Erythroblast (primary cell): ENCODE data around the gene CAMK2A.

Source experiments
- DNase-seq, 2 experiments: peaks; one replicate each; lab custom pipeline; 2025; lab: John Stamatoyannopoulos, UW
- GATA1 ChIP-seq: IDR thresholded peaks from 2 replicates; pipeline ENCODE4 v1.6.1; 2011; ENCODE audit warnings: low read depth, mild to moderate bottlenecking, control low read depth, low read length, moderate library complexity
- POLR2A ChIP-seq: IDR thresholded peaks from 2 replicates; pipeline ENCODE4 v1.6.1; 2011; ENCODE audit warnings: mild to moderate bottlenecking, low read length

The CAMK2A gene

GRCh38 chr5:150270541-150271295 lies 18.9 kb downstream of the CAMK2A start:
- no peak for TF ChIP-seq GATA1
- no peak for TF ChIP-seq POLR2A
- no peak for DNase-seq

DNA sequence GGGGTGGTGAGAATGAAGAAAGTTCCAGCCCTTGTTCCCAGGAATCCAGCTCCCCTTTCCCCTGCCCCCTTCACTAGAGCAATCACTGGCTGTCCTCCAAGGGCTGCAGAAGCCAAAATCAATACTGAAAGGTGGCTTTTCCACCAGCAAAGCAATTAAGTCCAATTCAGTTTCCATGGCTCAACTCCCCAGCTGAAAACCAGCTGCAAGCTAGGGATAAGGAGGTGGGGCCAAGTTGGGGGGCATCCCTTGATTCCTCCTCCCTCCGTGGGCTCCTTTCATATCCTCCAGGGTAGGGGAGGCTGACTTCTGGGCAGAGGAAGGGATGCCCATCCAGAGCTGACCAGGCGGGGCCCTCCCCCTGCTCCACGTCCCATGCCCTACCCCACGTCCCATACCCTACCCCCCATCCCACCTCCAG lies 22.7 kb downstream of the CAMK2A start:
- DNase-seq = no peak
- no peak for TF ChIP-seq POLR2A

DNA sequence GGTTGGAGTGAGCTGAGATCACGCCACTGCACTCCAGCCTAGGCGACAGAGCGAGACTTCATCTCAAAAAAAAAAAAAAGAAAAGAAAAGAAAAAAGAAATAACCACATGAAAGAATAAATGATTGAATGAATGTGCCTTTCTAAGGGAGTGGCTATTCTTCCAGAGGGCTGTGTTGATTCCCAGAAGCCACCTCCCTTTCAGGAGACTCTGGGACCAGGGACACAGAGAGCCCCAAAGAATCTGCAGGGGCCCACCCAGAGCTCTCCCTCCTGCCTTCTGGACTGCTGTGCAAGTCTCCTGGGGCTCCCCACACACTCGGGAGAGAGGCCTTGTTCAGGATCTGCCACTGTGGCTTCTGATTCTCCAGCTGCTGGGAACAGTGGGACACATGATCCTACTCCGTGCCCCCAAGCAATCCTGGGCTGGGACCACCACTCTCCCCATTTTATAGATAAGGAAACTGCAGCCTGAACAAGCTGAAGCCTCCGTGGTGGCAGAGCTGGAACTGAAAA lies 23.6 kb downstream of the CAMK2A start:
- TF ChIP-seq GATA1 (no peak), POLR2A (no peak)
- no peak for DNase-seq

DNA sequence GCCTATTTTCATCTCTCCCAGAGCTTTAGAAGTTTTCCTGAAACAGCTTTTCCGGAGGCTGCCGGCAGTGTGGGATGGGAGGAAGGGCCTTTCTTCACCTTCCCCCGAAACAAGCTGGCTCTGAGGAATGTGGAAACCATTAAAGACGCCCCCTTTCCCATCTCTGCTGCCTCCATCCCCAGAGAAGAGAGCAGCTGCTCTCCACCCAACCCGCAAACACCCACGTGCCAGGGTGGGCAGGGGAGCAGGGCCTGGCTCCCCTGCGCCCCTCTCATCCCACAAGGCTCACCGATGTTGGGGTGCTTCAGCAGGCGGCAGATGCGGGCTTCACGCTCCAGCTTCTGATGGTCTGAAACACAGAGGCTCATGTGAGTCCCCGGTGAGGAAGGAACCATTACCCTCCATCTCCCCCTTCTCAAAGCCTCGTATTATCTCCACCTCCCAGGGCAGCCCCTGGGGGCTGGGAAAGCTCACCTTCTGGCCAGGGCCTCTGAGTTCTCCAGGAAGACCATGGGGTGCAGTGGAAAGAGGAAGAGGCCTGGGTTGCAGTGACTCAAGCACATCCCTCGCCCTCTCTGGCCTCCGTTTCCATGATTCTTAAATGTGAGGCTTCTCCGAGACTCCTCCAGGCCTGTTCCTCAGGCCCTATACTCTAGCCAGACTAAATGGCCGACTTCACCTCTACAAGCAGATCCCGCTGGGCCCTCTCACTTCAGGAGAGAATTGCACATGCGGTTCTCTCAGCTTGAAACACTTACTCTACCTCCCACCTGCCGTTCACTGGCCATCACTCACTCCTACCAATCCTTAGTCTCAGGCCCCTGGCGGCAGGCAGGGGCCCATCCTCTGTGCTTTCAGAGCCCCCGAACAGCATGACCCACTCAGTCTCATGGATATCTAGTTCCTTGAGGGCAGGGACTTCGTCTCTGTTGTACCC lies 24.6 kb downstream of the CAMK2A start:
- no peak for TF ChIP-seq GATA1
- TF ChIP-seq POLR2A = no peak
- no peak for DNase-seq

DNA sequence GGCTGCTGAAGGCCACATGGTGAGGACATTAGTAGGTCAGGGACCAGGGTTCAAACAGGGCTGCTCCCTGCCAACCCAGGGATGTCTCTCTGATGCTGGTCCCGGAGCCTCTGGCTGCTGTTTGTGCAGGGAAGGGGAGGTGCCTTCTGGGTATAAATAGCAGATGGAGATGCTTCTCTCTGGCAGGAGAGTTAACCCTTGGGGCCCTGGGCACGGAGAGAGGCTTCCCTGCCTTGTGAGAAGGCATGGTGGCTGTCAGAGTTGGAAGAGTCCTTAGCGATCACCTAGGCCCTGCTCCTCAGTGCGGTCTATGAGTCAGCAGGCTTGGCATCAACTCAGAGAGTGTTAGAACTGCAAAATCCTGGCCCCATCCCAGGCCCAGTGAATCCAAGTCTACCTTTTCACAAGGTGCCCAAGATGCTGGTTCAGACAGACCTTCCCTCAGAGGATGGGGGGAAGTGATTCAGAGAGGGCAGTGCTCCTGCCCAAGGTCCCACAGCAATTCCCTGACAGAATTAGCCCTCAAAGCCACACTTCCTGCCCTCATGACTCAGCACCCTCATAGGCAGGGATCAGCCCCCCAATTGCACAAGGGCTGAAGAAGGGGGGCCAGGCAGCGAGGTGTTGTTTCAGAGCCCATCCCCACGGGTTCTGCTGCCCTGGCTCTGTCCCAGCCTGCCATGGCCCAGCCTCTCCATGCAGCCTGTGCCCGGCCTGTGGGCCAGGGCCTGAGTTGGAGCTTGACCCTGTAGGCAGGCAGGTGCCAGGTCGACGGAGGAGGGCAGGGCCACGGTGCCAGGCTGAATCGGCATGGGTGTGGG lies 25.6 kb downstream of the CAMK2A start:
- TF ChIP-seq GATA1 = no peak
- no peak for TF ChIP-seq POLR2A
- DNase-seq = peak in 1 of 2 experiments; percentile 16

DNA sequence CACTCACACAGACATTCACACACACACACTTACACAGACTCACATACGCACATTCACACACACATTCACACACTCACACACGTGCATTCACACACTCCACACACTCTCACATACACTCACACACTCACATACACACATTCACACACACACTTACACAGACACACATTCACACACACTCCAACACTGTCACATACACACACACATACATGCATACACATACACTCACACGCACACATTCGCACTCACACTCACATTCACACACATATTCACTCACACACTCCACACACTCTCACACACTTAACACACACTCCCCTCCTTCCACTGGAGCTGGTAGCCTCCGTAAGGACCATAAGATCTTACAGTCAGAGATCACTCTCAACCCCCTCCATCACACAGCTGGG lies 26.2 kb downstream of the CAMK2A start:
- no peak for TF ChIP-seq POLR2A
- TF ChIP-seq GATA1 = no peak
- DNase-seq = no peak

- DNase-seq = no peak
- no peak for TF ChIP-seq POLR2A
- no peak for TF ChIP-seq GATA1
Measured at GRCh38 chr5:150262502-150262901, 27.1 kb downstream of the CAMK2A start.

- DNase-seq = no peak
- no peak for TF ChIP-seq POLR2A
- TF ChIP-seq GATA1 = no peak
Measured at GRCh38 chr5:150261231-150261630, 28.3 kb downstream of the CAMK2A start.

DNA sequence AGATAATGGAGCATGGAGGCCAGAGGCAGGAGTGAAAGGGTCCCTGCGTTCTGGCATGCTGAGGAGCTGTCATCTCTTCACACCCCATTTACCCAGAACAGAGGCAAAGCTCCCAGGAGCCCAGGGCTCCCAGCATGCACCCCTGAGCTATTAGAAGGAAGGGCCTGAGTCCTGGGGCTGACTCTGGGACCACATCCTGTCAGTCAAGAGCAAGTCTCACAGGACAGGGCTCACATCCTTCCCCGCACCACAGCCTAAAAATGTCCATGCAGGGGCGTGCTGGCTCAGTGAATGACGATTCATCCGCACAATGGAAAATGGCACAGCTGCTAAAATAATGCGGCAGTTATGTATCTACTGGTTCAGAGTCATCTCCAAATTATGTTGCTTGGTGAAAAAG lies 31.4 kb downstream of the CAMK2A start:
- no peak for DNase-seq

GRCh38 chr5:150257424-150257823 lies 32.1 kb downstream of the CAMK2A start:
- DNase-seq = no peak
- TF ChIP-seq GATA1 (no peak), POLR2A (no peak)

More for the DNA sequence above, 31.4 kb downstream of the CAMK2A start:
- TF ChIP-seq GATA1 = no peak
- TF ChIP-seq POLR2A = no peak

DNA sequence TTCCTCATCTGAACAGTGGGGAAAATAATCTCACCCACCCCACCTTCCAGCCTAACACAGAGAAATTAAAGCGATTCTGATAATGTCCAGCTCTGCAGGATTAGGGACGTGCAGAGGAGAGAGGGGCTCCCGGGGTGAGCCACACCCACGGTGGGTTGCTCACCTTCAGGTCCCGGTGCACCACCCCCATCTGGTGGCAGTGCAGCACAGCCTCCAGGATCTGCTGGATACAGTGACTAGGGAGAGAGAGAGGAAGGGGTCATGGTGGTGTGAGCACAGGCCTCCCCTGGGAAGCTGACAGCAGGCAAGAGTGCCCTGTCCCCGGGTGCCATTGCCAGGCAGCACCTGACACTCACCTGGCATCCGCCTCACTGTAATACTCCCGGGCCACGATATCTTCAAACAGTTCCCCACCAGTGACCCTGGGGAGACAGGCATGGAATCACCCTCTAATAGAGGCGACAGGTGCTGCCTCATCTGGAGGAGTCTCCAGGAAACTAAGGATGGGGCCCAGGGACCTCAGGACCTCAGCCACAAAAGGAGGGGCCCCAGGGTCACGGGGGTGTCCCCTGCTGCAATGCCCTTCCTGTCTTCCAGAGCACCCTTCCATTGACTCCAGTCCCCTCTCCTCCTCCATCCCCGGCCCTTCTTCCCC lies 33.0 kb downstream of the CAMK2A start:
- no peak for DNase-seq
- TF ChIP-seq GATA1 = no peak
- no peak for TF ChIP-seq POLR2A

DNA sequence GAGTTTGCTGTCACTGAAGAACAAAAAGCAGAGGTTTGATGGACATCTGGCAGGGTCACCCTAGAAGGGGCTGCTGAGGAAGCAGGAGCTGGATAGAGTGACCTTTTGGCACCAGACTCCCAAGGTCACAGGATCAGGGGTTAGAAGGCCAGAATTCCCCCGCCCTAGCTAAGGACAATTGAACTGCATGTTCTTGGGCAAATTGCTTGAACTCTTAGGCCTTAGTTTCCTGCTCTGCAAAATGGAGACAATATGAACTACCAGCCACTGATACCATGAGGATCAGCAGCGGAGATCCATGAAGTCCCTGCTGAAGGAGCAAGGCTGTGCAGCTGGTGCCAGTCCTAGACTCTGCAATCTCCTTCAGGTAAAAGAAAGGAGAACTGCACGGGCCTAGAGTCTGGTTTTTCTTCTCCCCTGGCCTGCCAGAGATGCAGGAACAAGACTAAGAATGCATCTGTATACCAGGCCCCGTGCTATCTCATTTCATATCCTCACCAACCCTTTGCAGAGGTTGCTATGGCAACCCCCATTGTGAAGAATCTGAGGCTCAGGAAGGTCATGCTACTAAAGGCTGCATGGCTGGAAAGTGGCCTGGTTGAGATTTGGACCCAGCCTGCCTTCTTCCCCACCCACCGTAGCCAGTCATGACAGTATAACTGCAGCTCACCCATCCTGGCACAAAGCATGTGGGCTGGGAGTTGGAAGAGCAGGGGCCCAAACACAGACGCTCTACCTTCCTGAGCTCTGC lies 33.7 kb downstream of the CAMK2A start:
- no peak for TF ChIP-seq GATA1
- TF ChIP-seq POLR2A = no peak
- no peak for DNase-seq
